Inferior parietal cortex (tissue), 1 donor: ENCODE results near the gene INTS6L.
"Not testable (repeated sequence)": the region's sequence is repeated elsewhere in the genome, so short reads cannot be mapped to it uniquely, and the experiment has no call there.

ENCODE experiments used
- DNase-seq: peaks from one replicate; pipeline ENCODE4 v3.0.0-alpha.2; 2016; ENCODE audit errors: extremely low spot score

The INTS6L gene

DNA sequence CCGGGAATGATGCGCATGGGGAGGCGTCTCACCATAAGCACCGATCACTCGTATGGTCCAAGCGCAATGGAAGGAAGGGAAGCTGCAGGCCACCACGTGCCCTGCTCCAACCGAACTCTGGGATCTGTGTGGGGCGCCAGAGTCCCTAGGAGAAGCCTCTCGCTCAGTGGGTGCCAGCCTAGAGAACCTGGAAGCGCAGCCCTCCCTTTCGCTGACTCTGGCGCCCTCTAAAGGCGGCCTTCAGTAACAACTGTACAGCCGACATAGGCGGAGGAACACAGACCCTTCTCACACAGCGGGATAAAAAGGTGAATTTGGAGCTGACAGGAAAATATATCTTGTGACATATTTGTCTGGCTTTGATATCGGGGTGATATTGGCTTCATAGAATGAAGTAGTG, 76.0 kb downstream of the INTS6L start:
- DNase-seq, result peak; percentile 5

DNA sequence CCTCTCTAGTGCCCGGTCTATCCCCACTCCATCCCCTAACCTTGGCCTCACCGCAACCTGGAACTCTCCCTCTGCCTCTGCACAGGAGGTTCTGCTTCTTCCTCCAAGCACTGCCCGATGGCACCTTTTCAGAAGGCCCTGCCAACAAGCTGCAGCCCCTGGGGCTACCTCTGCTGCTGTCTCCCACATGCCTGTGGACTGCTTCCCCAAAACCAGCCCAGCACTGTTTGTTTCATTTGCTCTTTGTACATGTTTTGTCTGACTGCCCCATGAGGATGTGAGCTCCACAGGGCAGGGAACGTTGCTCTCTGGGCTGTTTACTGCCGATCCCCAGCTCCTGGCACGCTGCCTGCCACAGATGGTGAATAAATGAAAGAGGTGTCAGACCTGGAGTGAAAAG, 85.4 kb downstream of the INTS6L start:
- no peak for DNase-seq

DNA sequence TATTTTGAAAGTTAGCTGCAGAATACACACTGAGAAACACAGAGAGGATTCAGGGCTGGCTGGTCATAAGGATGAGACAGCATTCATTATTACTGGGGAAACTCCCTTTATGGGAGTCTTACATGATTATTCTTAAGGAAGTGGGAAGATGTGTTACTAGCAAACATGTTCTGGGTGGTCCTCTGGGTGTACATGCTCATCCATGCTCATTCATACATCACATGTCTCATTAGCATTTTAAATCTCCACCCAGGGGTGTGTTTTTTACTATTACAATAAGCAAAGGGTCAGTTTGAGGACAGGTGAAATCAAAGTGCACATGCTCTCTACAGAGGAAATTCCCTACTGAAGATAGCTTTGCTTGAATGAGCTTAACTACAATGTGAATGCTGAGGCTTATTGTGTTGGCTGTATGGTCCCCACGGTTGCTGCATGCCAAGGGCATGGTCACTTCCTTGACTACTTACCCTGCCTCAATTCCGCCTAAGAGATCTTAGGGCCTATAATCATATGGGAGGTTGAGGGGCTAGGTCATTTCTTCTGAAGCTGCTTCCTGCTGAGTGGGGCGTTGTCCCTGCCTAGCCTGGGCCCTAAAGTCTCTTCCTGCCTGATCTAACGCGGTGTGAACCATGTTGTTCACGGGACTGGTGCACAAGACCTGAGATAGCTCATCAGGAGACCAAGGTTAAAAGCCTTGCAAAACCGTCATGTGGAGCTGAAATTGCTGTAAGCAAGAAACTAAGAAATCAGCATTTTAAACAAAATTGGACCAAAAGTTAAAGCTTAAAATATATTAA, 104.1 kb downstream of the INTS6L start:
- DNase-seq, result not testable (repeated sequence)

GRCh38 chrX:135625995-135626394, 105.5 kb downstream of the INTS6L start:
- DNase-seq, result no peak

DNA sequence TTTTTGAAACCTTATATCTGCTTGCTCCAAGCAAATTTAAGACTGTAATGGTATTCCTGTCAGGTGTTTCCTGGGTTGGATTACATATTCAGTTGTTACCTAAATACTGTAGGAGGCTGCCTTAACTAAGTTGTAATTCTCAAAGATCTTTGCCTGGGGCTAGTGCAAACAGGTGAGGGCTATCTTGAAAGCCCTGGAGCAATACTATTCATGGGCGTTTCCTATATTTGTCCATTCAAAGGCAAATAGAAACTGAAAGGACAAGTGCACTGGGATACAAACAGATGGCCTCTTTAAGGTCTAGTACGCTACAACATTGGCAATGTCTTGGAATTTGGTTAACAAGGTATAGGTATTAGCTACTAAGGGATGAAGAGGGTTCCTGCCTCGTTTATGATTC, 108.9 kb downstream of the INTS6L start:
- no peak for DNase-seq
